ENCODE results near the gene ARMC8.

DNA sequence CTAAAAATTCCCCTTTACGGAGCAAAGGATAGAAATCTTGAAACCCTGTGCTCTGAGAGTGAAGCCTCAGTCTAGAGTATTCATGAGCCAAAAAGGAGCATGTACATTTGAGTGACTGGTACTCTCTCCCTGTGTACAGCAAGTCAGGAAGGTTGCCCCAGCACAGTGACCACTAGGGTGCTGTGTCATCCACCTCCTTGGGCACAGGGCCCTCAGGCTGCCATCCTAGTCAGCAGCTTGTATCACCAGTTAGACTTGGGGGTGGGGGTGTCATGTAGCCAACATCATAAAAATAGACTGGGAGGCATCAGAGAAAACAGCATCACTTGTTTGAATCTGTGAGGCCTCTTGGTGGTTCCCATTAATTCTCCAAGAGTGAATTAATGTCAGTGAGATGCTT is 130.6 kb downstream of the ARMC8 start:
- TF ChIP-seq, protein P1, sequence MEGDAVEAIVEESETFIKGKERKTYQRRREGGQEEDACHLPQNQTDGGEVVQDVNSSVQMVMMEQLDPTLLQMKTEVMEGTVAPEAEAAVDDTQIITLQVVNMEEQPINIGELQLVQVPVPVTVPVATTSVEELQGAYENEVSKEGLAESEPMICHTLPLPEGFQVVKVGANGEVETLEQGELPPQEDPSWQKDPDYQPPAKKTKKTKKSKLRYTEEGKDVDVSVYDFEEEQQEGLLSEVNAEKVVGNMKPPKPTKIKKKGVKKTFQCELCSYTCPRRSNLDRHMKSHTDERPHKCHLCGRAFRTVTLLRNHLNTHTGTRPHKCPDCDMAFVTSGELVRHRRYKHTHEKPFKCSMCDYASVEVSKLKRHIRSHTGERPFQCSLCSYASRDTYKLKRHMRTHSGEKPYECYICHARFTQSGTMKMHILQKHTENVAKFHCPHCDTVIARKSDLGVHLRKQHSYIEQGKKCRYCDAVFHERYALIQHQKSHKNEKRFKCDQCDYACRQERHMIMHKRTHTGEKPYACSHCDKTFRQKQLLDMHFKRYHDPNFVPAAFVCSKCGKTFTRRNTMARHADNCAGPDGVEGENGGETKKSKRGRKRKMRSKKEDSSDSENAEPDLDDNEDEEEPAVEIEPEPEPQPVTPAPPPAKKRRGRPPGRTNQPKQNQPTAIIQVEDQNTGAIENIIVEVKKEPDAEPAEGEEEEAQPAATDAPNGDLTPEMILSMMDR (IDR thresholded peaks at IDR 0.05; ENCODE audit: insufficient read depth, low read depth, low read length), result no peak
- TF ChIP-seq EZH2 (IDR thresholded peaks at IDR 0.05; ENCODE audit: insufficient read depth, low read length), result no peak
